Erythroblast (primary cell): ENCODE results near the gene UGT1A10.

Source experiments
- GATA1 ChIP-seq: IDR thresholded peaks from 2 replicates; pipeline ENCODE4 v1.6.1; 2011; ENCODE audit warnings: low read depth, mild to moderate bottlenecking, control low read depth, low read length, moderate library complexity
- POLR2A ChIP-seq: IDR thresholded peaks from 2 replicates; pipeline ENCODE4 v1.6.1; 2011; ENCODE audit warnings: mild to moderate bottlenecking, low read length

GRCh38 chr2:233773854-233774253 lies 137.6 kb downstream of the UGT1A10 start:
- TF ChIP-seq POLR2A, result no peak
- no peak for TF ChIP-seq GATA1
